Measurements from ENCODE around the gene RIT1.

Gene RIT1

DNA sequence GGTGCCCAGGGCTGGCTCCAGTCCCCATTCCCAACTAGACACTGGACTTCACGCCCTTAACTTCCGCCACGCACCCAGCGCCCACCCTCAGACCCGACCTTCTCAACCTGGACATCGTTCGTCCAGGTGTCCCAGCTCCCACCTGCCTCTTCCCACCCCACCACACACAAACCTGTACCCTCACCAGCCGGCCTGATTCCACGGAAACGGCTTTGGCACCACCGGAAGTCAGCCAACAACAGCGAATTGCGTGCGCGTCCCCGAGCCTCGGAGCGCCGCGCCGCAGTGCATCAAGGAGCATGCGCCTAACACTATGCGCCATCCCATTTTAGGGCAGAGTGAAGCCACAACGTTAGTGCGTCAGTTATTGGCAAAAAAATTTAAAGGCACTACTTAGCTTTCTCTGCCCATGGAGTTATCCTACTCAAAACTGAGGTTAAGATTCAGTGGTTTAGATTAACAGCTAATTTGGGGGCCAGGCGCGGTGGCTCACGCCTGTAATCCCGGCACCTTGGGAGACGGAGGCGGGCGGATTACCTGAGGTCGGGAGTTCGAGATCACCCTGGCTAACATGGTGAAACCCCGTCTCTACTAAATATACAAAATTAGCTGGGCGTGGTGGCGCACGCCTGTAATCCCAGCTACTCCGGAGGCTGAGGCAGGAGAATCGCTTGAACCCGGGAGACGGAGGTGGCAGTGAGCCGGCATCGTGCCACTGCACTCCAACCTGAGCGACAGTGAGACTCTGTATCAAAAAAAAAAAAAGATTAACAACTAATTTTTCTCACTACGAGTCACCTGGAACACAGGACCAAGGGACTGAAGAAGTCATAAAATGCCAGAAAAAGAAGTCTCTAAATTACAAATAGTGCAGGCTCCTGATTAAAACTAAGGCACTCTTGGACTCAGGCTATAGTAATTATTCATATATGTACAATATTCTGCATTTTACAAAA lies 53.9 kb downstream of the RIT1 start, which contains the start of gene GON4L:
Gene GON4L, minus strand, starts transcription at position 240 of the 956 bp plus-strand sequence. CDS start 3,434 bp downstream, outside the sequence.
- TF ChIP-seq, protein P1, sequence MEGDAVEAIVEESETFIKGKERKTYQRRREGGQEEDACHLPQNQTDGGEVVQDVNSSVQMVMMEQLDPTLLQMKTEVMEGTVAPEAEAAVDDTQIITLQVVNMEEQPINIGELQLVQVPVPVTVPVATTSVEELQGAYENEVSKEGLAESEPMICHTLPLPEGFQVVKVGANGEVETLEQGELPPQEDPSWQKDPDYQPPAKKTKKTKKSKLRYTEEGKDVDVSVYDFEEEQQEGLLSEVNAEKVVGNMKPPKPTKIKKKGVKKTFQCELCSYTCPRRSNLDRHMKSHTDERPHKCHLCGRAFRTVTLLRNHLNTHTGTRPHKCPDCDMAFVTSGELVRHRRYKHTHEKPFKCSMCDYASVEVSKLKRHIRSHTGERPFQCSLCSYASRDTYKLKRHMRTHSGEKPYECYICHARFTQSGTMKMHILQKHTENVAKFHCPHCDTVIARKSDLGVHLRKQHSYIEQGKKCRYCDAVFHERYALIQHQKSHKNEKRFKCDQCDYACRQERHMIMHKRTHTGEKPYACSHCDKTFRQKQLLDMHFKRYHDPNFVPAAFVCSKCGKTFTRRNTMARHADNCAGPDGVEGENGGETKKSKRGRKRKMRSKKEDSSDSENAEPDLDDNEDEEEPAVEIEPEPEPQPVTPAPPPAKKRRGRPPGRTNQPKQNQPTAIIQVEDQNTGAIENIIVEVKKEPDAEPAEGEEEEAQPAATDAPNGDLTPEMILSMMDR (IDR thresholded peaks at IDR 0.05; ENCODE audit: borderline replicate concordance, insufficient read depth, low read depth, low read length), result no peak
- H3K4me3 ChIP-seq (ENCODE audit: low read depth, low read length), result peak within 1 kb of the TSS; percentile 97

DNA sequence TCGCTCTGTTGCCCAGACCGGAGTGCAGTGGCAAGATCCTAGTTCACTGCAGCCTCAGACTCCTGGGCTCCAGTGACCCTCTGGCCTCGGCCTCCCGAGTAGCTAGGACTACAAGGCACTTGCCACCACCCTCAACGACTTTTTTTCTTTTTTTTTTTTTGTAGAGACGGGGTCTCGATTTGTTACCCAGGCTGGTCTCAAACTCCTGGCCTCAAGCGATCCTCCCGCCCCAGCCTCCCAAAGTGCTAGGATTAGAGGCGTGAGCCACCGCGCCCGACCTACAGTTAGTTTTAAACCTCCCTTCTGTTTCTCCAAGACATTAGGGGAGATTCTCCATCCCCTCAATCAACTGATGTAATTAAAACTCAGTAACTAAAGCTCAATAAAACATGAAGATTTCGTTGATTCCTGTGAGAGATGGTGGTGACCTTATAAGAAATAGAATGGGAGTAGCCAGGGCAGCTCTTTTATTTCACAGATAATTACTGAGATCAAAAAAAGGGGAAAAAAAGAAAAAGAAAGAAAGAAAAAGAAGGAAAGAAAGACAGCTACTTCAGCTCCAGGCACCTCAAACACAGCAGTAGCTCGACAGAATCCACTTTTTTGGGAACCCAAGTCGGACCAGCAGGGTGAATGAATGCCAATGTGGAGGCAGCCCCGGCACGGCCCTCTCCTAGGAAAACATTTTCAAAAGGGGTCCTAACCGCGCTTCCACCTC lies 54.7 kb downstream of the RIT1 start:
- TF ChIP-seq, protein P1 (IDR thresholded peaks at IDR 0.05; ENCODE audit: borderline replicate concordance, insufficient read depth, low read depth, low read length), result no peak

DNA sequence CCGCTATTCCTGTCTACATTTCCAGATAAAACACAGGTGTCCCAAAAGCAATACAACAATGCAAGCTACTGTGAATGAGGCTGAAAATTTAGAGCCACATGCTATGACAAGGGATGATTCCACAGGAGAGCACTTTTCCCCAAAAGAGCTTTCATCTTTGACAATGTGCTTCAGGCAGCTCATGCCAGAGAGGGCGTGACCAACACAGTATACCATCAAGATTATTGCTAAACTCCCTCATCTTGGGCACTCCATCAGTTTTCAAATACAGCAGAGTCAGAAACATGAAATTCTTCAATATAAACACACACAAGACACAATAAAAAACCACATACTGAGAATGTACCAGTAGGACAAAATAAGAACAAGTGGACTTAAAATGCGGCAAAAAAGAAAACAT lies 60.8 kb downstream of the RIT1 start:
- TF ChIP-seq, protein P1 (IDR thresholded peaks at IDR 0.05; ENCODE audit: borderline replicate concordance, insufficient read depth, low read depth, low read length), result no peak
- H3K4me3 ChIP-seq (ENCODE audit: low read depth, low read length), result no peak overlapping the region

More for the DNA sequence above, 54.7 kb downstream of the RIT1 start:
- H3K4me3 ChIP-seq (ENCODE audit: low read depth, low read length), result peak overlapping the region; percentile 97

DNA sequence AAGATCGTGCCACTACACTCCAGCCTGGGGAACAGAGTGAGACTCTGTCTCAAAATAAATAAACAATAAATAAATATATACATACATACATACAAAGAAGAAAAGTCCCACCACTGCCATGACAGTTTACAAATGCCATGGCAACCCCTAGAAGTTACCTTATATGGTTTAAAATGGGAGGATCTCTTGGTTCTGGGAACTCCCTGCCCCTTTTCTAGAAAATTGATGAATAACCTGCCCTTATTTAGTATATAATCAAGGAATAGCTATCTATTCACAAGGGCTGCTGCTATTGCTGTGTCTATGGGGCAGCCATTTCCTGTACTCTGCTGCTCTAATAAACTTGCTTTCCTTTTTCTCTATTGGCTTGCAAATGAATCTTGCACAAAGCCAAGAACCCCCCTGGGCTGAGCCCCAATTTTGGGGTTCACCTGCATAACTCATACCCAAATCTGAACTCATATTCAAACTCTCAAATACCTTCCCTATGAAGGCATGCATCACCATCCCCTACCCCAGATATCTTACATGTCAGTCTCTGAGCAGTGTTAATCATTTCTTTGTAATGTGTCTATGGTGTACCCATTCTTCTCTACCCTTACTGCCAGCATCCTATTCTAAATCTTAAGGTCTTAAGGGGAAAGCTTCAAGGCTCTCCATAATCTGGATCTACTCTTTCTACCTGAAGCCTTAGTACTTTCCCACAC lies 63.2 kb downstream of the RIT1 start:
- no peak overlapping the region for H3K4me3 ChIP-seq (ENCODE audit: low read depth, low read length)
- TF ChIP-seq, protein P1 (IDR thresholded peaks at IDR 0.05; ENCODE audit: borderline replicate concordance, insufficient read depth, low read depth, low read length), result no peak

Measured in GM12875 (cell line).